GM12878 (cell line): ENCODE results near the gene CTIF. TPM values are rescaled to one million over a fixed set of nuclear protein-coding genes. Genes with fewer than 3 reads are reported as not detected.

Source experiments
- ATAC-seq: fragments of 200-7000 bp; cut with Tn5 transposase; 3 replicates; pipeline ENCODE4 v1.9.1; 2020; ENCODE audit warnings: mild to moderate bottlenecking, moderate library complexity
- BruUV-seq: library from RNA; stranded (reverse); fragments of 400-500 nt; replicated peaks from 2 replicates; lab custom pipeline; 2021; lab: Mats Ljungman, UMichigan
- CTCF ChIA-PET: fragments of 300-600 bp; sonication (Branson Sonifier 250); formaldehyde crosslinking; extraction: SDS; loops from one replicate; lab custom pipeline; 2021; ENCODE audit warnings: inconsistent platforms; lab: Yijun Ruan, JAX
- POLR2A ChIA-PET: fragments of 350-600 bp; formaldehyde crosslinking; extraction: SDS; loops from one replicate; lab custom pipeline; 2021; ENCODE audit warnings: inconsistent platforms; lab: Charles Lee
- RAD21 ChIA-PET: fragments of 300-600 bp; sonication (Branson Sonifier 250); formaldehyde crosslinking; loops from one replicate; lab custom pipeline; 2023; ENCODE audit warnings: antibody characterized with exemption; ENCODE audit not compliant: unreplicated experiment; lab: Charles Lee
- SMC1A ChIA-PET: fragments of 300-600 bp; sonication (Branson Sonifier 250); formaldehyde crosslinking; loops from one replicate; lab custom pipeline; 2023; ENCODE audit not compliant: unreplicated experiment, uncharacterized antibody; lab: Charles Lee
- DNase-seq: peaks from one replicate; pipeline ENCODE4 v3.0.0-alpha.2; 2011; ENCODE audit warnings: low read depth, low spot score
- FAIRE-seq: peaks from 3 replicates; lab custom pipeline; 2011; peaks lifted over from hg19 to GRCh38; lab: Jason Lieb, UNC
- H2AFZ ChIP-seq: 2 replicates; pipeline ENCODE4 v1.6.0; 2011; ENCODE audit warnings: low read depth, low read length, control low read depth; ENCODE audit not compliant: control insufficient read depth
- H3K27ac ChIP-seq: 2 replicates; pipeline ENCODE4 v1.5.1; 2011; ENCODE audit warnings: control low read depth; ENCODE audit not compliant: control insufficient read depth, insufficient read depth
- H3K27me3 ChIP-seq, 2 experiments: replicated peaks in 1 of 2; 2 replicates each; pipeline versions ENCODE4 v1.6.0 to v1.6.1; 2011; ENCODE audit warnings: low read length in 1 of 2; ENCODE audit not compliant: control insufficient read depth in 2 of 2, insufficient read depth in 2 of 2
- H3K36me3 ChIP-seq, 2 experiments: 2 replicates each; pipeline ENCODE4 v1.5.1; 2011; ENCODE audit warnings: low read length in 1 of 2; ENCODE audit not compliant: control insufficient read depth in 2 of 2, insufficient read depth in 2 of 2
- H3K4me1 ChIP-seq: 2 replicates; pipeline ENCODE4 v1.6.1; 2011; ENCODE audit warnings: mild to moderate bottlenecking, low read length, moderate library complexity, mixed read lengths; ENCODE audit not compliant: control insufficient read depth, insufficient read depth
- H3K4me2 ChIP-seq: 2 replicates; pipeline ENCODE4 v1.6.0; 2011; ENCODE audit warnings: control low read depth; ENCODE audit not compliant: control insufficient read depth, insufficient read depth
- H3K4me3 ChIP-seq: fragments of 200-600 bp; sonication (generic); 2 replicates; pipeline ENCODE4 v1.5.1; 2016
- H3K79me2 ChIP-seq: 2 replicates; pipeline ENCODE4 v1.6.0; 2011; ENCODE audit warnings: low read length; ENCODE audit not compliant: control insufficient read depth, insufficient read depth
- H3K9ac ChIP-seq: 2 replicates; pipeline ENCODE4 v1.8.0; 2011; ENCODE audit warnings: low read length, control low read depth, mixed read lengths; ENCODE audit not compliant: control insufficient read depth, insufficient read depth
- H3K9me3 ChIP-seq: replicated peaks from 3 replicates; pipeline ENCODE4 v1.5.1; 2011; ENCODE audit warnings: mild to moderate bottlenecking, low read length; ENCODE audit not compliant: control insufficient read depth, insufficient read depth
- H4K20me1 ChIP-seq: 2 replicates; pipeline ENCODE4 v1.6.0; 2011; ENCODE audit not compliant: control insufficient read depth, insufficient read depth
- CHD2 ChIP-seq: IDR thresholded peaks from 2 replicates; pipeline ENCODE4 v1.6.1; 2011; ENCODE audit warnings: low read depth, low read length, improper control_type of control experiment, borderline replicate concordance
- CUX1 ChIP-seq: IDR thresholded peaks from 2 replicates; pipeline ENCODE4 v1.6.1; 2012; ENCODE audit warnings: improper control_type of control experiment, low read depth, low read length; ENCODE audit not compliant: insufficient replicate concordance
- FOXK2 ChIP-seq: fragments of 450-650 bp; IDR thresholded peaks from 2 replicates; pipeline ENCODE4 v1.6.1; 2017; ENCODE audit warnings: mild to moderate bottlenecking, moderate library complexity
- IRF3 ChIP-seq: fragments of 450-650 bp; IDR thresholded peaks from 2 replicates; pipeline ENCODE4 v1.6.1; 2014; ENCODE audit warnings: mild to moderate bottlenecking
- KAT2A ChIP-seq: conservative IDR thresholded peaks from 2 replicates; pipeline ENCODE4 v1.6.1; 2011; ENCODE audit warnings: low read depth, low read length; ENCODE audit not compliant: control insufficient read depth
- NR2F1 ChIP-seq: fragments of 450-650 bp; conservative IDR thresholded peaks from 2 replicates; pipeline ENCODE4 v1.6.1; 2017; ENCODE audit warnings: mild to moderate bottlenecking
- RCOR1 ChIP-seq: conservative IDR thresholded peaks from 2 replicates; pipeline ENCODE4 v1.6.1; 2012; ENCODE audit warnings: low read depth, low read length, improper control_type of control experiment
- SREBF1 ChIP-seq: IDR thresholded peaks from 2 replicates; pipeline ENCODE4 v1.6.1; 2012; ENCODE audit warnings: mild to moderate bottlenecking, low read length
- TCF7 ChIP-seq: IDR thresholded peaks from 2 replicates; pipeline ENCODE4 v1.6.1; 2014; ENCODE audit warnings: antibody characterized with exemption, borderline replicate concordance
- YY1 ChIP-seq: IDR thresholded peaks from 2 replicates; pipeline ENCODE4 v1.6.1; 2011; ENCODE audit warnings: low read depth, mild to moderate bottlenecking, low read length
- WGBS: methylation state at CpG from one replicate; pipeline ENCODE4 v1.1.6; 2016; ENCODE audit warnings: low lambda C conversion rate; ENCODE audit not compliant: insufficient replicate concordance, insufficient coverage; ENCODE audit errors: missing lambda C conversion rate; 5-methylcytosine and 5-hydroxymethylcytosine counted together
- in situ Hi-C: fragments of 300-500 bp; cut with MboI; formaldehyde crosslinking; loops from 9 replicates; pipeline ENCODE4 v1.14.3; 2018; ENCODE audit warnings: mixed read lengths
- intact Hi-C: fragments of 100-400 bp; cut with micrococcal nuclease; formaldehyde crosslinking; loops from one replicate; pipeline ENCODE4 v1.14.2; 2022; ENCODE audit not compliant: unreplicated experiment
- polyA plus RNA-seq, 11 experiments: library from polyadenylated mRNA; depleted of rRNA in 4 of 11; unstranded in 6 of 11; stranded (reverse) in 5 of 11; fragments of >200 nt; fragmentation: Nextera tagmentation in 4 of 11; fragmentation: Illumina TruSeq in 1 of 11; extraction: Ambion mirVana in 4 of 11; extraction: Trizol in 1 of 11; gene quantifications; 1 replicate in 1 of 11; 2 replicates in 10 of 11; pipeline versions ENCODE4 v1.2.1 to v1.2.3, GENCODE V29; 2011 to 2016; ENCODE audit warnings: inconsistent platforms in 2 of 11, missing spikeins in 2 of 11, low read depth in 1 of 11
- total RNA-seq, 4 experiments: library from RNA; depleted of rRNA in 3 of 4; stranded (reverse); fragments of >200 nt in 3 of 4; fragmentation: Illumina TruSeq in 1 of 4; extraction: Trizol in 1 of 4; gene quantifications; 2 replicates each; pipeline versions ENCODE4 v1.2.1 to v1.2.3, GENCODE V29; 2013 to 2021

Gene CTIF
- total and polyA plus RNA-seq, 10 of the 15 experiments (the other 5 are each of a cell fraction or from before 2014, with no cell fraction given): 0.06 to 11.6 (median 2.5) TPM

GRCh38 chr18:48874701-48875162 is 335.9 kb downstream of the CTIF start:
- Histone ChIP-seq H3K4me1 (peaks cover 2% of the 10 kb centered on the region), H3K9ac (no peak overlapping the region), H4K20me1 (no peaks in the 10 kb centered on the region), H3K27me3 (no peaks in the 10 kb centered on the region), H3K27ac (no peak overlapping the region), H3K36me3 (no peaks in the 10 kb centered on the region), H2AFZ (no peak overlapping the region), H3K9me3 (no peaks in the 10 kb centered on the region), H3K79me2 (no peaks in the 10 kb centered on the region), H3K4me2 (no peak overlapping the region)
- RAD21 ChIA-PET: interaction anchor here (1.4 kb wide), 1 partner anchor 73 kb away, joined by 3 read pairs; no protein-coding TSS in a partner anchor
- intact Hi-C loops: no loop called here
- POLR2A ChIA-PET: interaction anchor here (0.5 to 0.7 kb wide), 2 partner anchors 14 to 271 kb away, joined by 3 read pairs; no protein-coding TSS in a partner anchor
- no peak for FAIRE-seq
- no peak for DNase-seq
- BruUV-seq: no TSS peak
- no peak for ATAC-seq
- CTCF ChIA-PET: interaction anchor here (1.1 kb wide), 1 partner anchor 97 kb away, joined by 4 read pairs; no protein-coding TSS in a partner anchor
- SMC1A ChIA-PET: interaction anchor here (0.9 to 1.1 kb wide), 2 partner anchors 38 to 142 kb away, joined by 3 read pairs; no protein-coding TSS in a partner anchor
- no peak for TF ChIP-seq NR2F1
- TF ChIP-seq, all 136 proteins: peak for 0
- H3K4me3 ChIP-seq: no peak overlapping the region
- WGBS: 88% methylated on average over 15 of the region's 15 CpGs
- in situ Hi-C loops: no loop called here

- Histone ChIP-seq H4K20me1 (no peaks in the 10 kb centered on the region), H3K9me3 (no peaks in the 10 kb centered on the region), H3K36me3 (no peaks in the 10 kb centered on the region), H3K4me1 (no peaks in the 10 kb centered on the region), H3K27ac (no peak overlapping the region), H3K27me3 (no peaks in the 10 kb centered on the region), H3K4me3 (no peak overlapping the region), H3K9ac (no peak overlapping the region), H3K4me2 (no peak overlapping the region), H2AFZ (no peak overlapping the region), H3K79me2 (no peaks in the 10 kb centered on the region)
- in situ Hi-C loops: no loop called here
- FAIRE-seq (no peak), ATAC-seq (peak; percentile 40; the same call in 1 of the 3 replicates), DNase-seq (no peak)
- intact Hi-C loops: no loop called here
- ChIA-PET RAD21 (interaction anchor here (1.4 kb wide), 1 partner anchor 74 kb away, joined by 3 read pairs; no protein-coding TSS in a partner anchor), CTCF (interaction anchor here (1.1 kb wide), 1 partner anchor 98 kb away, joined by 4 read pairs; no protein-coding TSS in a partner anchor), SMC1A (interaction anchor here (1.0 to 1.2 kb wide), 2 partner anchors 9 to 16 kb away, joined by 3 read pairs; no protein-coding TSS in a partner anchor), POLR2A (interaction anchor here (0.7 to 1.5 kb wide), 2 partner anchors 13 to 93 kb away, joined by 3 to 4 read pairs; no protein-coding TSS in a partner anchor)
- WGBS: 68% methylated on average over 18 of the region's 18 CpGs
- BruUV-seq: no TSS peak
- TF ChIP-seq RCOR1 (no peak), TCF7 (no peak), CHD2 (no peak), IRF3 (no peak), SREBF1 (no peak), CUX1 (no peak), FOXK2 (no peak), KAT2A (no peak), YY1 (no peak)
Measured at GRCh38 chr18:48875314-48875941, 336.6 kb downstream of the CTIF start.
